Measurements from ENCODE around the gene LSP1.

- TF ChIP-seq POLR2AphosphoS5 (IDR thresholded peaks at IDR 0.05; ENCODE audit: low read depth, low read length) (no peak), POLR2A (IDR thresholded peaks at IDR 0.05; ENCODE audit: low read depth, low read length) (no peak), TAF1 (IDR thresholded peaks at IDR 0.05; ENCODE audit: borderline replicate concordance, low read depth, low read length) (no peak)
Measured at GRCh38 chr11:1846453-1846932, 6.4 kb upstream of the LSP1 start.
